Endothelial cell of umbilical vein (primary cell): ENCODE results near the gene GCAT. TPM values are rescaled to one million over a fixed set of nuclear protein-coding genes. Genes with fewer than 3 reads are reported as not detected.

Experiments used
- BruUV-seq: library from RNA; stranded (reverse); fragments of 400-500 nt; replicated peaks from 2 replicates; lab custom pipeline; 2021; lab: Mats Ljungman, UMichigan
- CTCF ChIA-PET: fragments of 300-600, 350-600 bp; sonication (Branson Sonifier 250); formaldehyde crosslinking; loops from one replicate; lab custom pipeline; 2021; ENCODE audit warnings: antibody characterized with exemption, inconsistent platforms; lab: Charles Lee
- POLR2A ChIA-PET: fragments of 300-600, 350-600 bp; sonication (Branson Sonifier 250); formaldehyde crosslinking; loops from one replicate; lab custom pipeline; 2021; ENCODE audit warnings: antibody characterized with exemption, inconsistent platforms; lab: Charles Lee
- DNase-seq: peaks from one replicate; pipeline ENCODE4 v3.0.0-alpha.2; 2011; ENCODE audit warnings: low read depth, low spot score
- FAIRE-seq: peaks from 2 replicates; lab custom pipeline; 2011; peaks lifted over from hg19 to GRCh38; lab: Jason Lieb, UNC
- H2AFZ ChIP-seq: 2 replicates; pipeline ENCODE4 v1.6.0; 2012; ENCODE audit warnings: low read depth, low read length, control low read depth, inconsistent platforms
- H3K27ac ChIP-seq: 2 replicates; pipeline ENCODE4 v1.5.1; 2011; ENCODE audit warnings: low read depth, mild to moderate bottlenecking, control low read depth, low read length, moderate library complexity; ENCODE audit not compliant: insufficient read depth
- H3K27me3 ChIP-seq, 2 experiments: 2 replicates each; pipeline versions ENCODE4 v1.6.0 to v1.6.1; 2011; ENCODE audit warnings: low read length in 2 of 2, mixed read lengths in 1 of 2; ENCODE audit not compliant: control insufficient read depth in 2 of 2, insufficient read depth in 2 of 2
- H3K36me3 ChIP-seq, 2 experiments: 2 replicates in 1 of 2; 3 replicates in 1 of 2; pipeline ENCODE4 v1.5.1; 2011; ENCODE audit warnings: low read length in 2 of 2, mild to moderate bottlenecking in 1 of 2, moderate library complexity in 1 of 2; ENCODE audit not compliant: control insufficient read depth in 2 of 2, insufficient read depth in 2 of 2; ENCODE audit errors: extremely low read depth in 1 of 2
- H3K4me1 ChIP-seq: 3 replicates; pipeline ENCODE4 v1.5.1; 2011; ENCODE audit warnings: mild to moderate bottlenecking, low read length; ENCODE audit not compliant: control insufficient read depth, insufficient read depth; ENCODE audit errors: extremely low read depth
- H3K4me2 ChIP-seq: 2 replicates; pipeline ENCODE4 v1.6.1; 2011; ENCODE audit warnings: low read length, control low read depth, mixed read lengths; ENCODE audit not compliant: insufficient read depth
- H3K4me3 ChIP-seq, 3 experiments: fragments of 200-600 bp in 1 of 3; sonication (generic), shearing (Covaris generic) in 1 of 3; replicated peaks in 1 of 3; 2 replicates each; pipeline ENCODE4 v1.5.1; 2011 to 2016; ENCODE audit warnings: control low read depth in 3 of 3, low read length in 3 of 3, mild to moderate bottlenecking in 2 of 3, inconsistent platforms in 1 of 3, low read depth in 1 of 3, moderate library complexity in 1 of 3; ENCODE audit not compliant: insufficient read depth in 1 of 3
- H3K79me2 ChIP-seq: 2 replicates; pipeline ENCODE4 v1.6.0; 2012; ENCODE audit warnings: low read length, inconsistent platforms; ENCODE audit not compliant: control insufficient read depth, insufficient read depth
- H3K9ac ChIP-seq: replicated peaks from 2 replicates; pipeline ENCODE3; 2011; ENCODE audit warnings: low read length, control low read depth; ENCODE audit not compliant: insufficient read depth; ENCODE audit errors: extremely low read depth
- H3K9me1 ChIP-seq: replicated peaks from 3 replicates; pipeline ENCODE4 v1.6.0; 2011; ENCODE audit warnings: mild to moderate bottlenecking, low read length; ENCODE audit not compliant: control insufficient read depth, insufficient read depth; ENCODE audit errors: extremely low read depth
- H3K9me3 ChIP-seq: replicated peaks from 2 replicates; pipeline ENCODE4 v1.5.1; 2012; ENCODE audit warnings: low read length, inconsistent platforms; ENCODE audit not compliant: control insufficient read depth, insufficient read depth
- H4K20me1 ChIP-seq: replicated peaks from 2 replicates; pipeline ENCODE3; 2011; ENCODE audit warnings: mild to moderate bottlenecking, low read length; ENCODE audit not compliant: control insufficient read depth, insufficient read depth; ENCODE audit errors: extremely low read depth
- CTCF ChIP-seq, 2 donors: IDR thresholded peaks; 1 replicate in 1 of 2; 2 replicates in 1 of 2; pipeline ENCODE4 v1.5.1; 2011; ENCODE audit warnings: low read length in 2 of 2, mild to moderate bottlenecking in 2 of 2, moderate library complexity in 2 of 2, control low read depth in 1 of 2, inconsistent platforms in 1 of 2, low read depth in 1 of 2; ENCODE audit not compliant: insufficient read depth in 1 of 2; ENCODE audit errors: extremely low read depth in 1 of 2
- EZH2 ChIP-seq: IDR thresholded peaks from 2 replicates; pipeline ENCODE4 v1.6.1; 2012; ENCODE audit warnings: borderline replicate concordance, low read depth, mild to moderate bottlenecking, moderate library complexity, low read length, inconsistent platforms; ENCODE audit not compliant: severe bottlenecking
- FOS ChIP-seq: IDR thresholded peaks from 2 replicates; pipeline ENCODE4 v1.6.1; 2011; ENCODE audit warnings: mild to moderate bottlenecking, low read length, moderate library complexity, borderline replicate concordance; ENCODE audit not compliant: insufficient read depth
- GATA2 ChIP-seq: IDR thresholded peaks from 2 replicates; pipeline ENCODE4 v1.7.0; 2011; ENCODE audit warnings: low read depth, mild to moderate bottlenecking, moderate library complexity, mixed read lengths, low read length; ENCODE audit not compliant: insufficient read length, insufficient read depth
- JUN ChIP-seq: IDR thresholded peaks from 2 replicates; pipeline ENCODE4 v1.6.1; 2011; ENCODE audit warnings: borderline replicate concordance, low read depth; ENCODE audit not compliant: insufficient read length, insufficient read depth
- MAX ChIP-seq: IDR thresholded peaks from 2 replicates; pipeline ENCODE4 v1.6.1; 2011; ENCODE audit not compliant: insufficient read depth, insufficient read length
- MYC ChIP-seq: IDR thresholded peaks from one replicate; pipeline ENCODE4 v1.6.1; 2011; ENCODE audit warnings: mild to moderate bottlenecking, low read depth, low read length
- POLR2A ChIP-seq: IDR thresholded peaks from 2 replicates; pipeline ENCODE4 v1.6.1; 2012; ENCODE audit warnings: low read depth, mild to moderate bottlenecking, control low read depth, low read length
- POLR2AphosphoS5 ChIP-seq: IDR thresholded peaks from 2 replicates; pipeline ENCODE4 v1.6.1; 2012; ENCODE audit warnings: low read depth, mild to moderate bottlenecking, control low read depth, low read length, moderate library complexity; ENCODE audit not compliant: insufficient read depth
- dilution Hi-C: fragments of 300-500 bp; cut with MboI; formaldehyde crosslinking; loops from one replicate; pipeline ENCODE4 v1.15.0; 2019; ENCODE audit warnings: low sequenced_read_pairs; ENCODE audit not compliant: extremely low pct_ligation_motif_present
- intact Hi-C: fragments of 100-400 bp; cut with micrococcal nuclease; formaldehyde crosslinking; loops from one replicate; pipeline ENCODE4 v1.10.0; 2022
- polyA plus RNA-seq, 4 experiments: library from polyadenylated mRNA; depleted of rRNA in 3 of 4; stranded (reverse) in 3 of 4; unstranded in 1 of 4; fragments of >200 nt; gene quantifications; 2 replicates each; pipeline versions ENCODE4 v1.2.1 to v1.2.3, GENCODE V29; 2011 to 2012; ENCODE audit warnings: missing spikeins in 1 of 4
- total RNA-seq: library from RNA; stranded (reverse); gene quantifications from 2 replicates; pipeline ENCODE4 v1.2.3, GENCODE V29; 2021

Gene GCAT
- total and polyA plus RNA-seq, 2 donors (not counting 3 experiments of a cell fraction or from before 2014, with no cell fraction given) = 19.7 TPM

- Histone ChIP-seq H3K9me3 (no peaks in the 10 kb centered on the region), H3K9ac (peak overlapping the region; percentile 92), H3K4me1 (peaks cover 17% of the 10 kb centered on the region), H3K4me3 (peak overlapping the region; percentile 86 to 97 (median 95)), H3K9me1 (no peaks in the 10 kb centered on the region), H3K36me3 (peaks cover 9 to 13% of the 10 kb centered on the region in 2 experiments), H3K27me3 (no peaks in the 10 kb centered on the region), H3K79me2 (peaks cover 46% of the 10 kb centered on the region), H2AFZ (peak overlapping the region; percentile 87), H3K27ac (peak overlapping the region; percentile 79), H4K20me1 (peaks cover 4% of the 10 kb centered on the region), H3K4me2 (peak overlapping the region; percentile 60)
- POLR2A ChIA-PET = interaction anchor here (0.6 to 1.0 kb wide), 2 partner anchors 31 to 41 kb away, joined by 3 to 4 read pairs; no protein-coding TSS in a partner anchor
- DNase-seq (peak; percentile 54), FAIRE-seq (no peak)
- CTCF ChIA-PET = interaction anchor here (2.0 kb wide), 2 partner anchors 15 to 31 kb away, joined by 6 to 9 read pairs; no protein-coding TSS in a partner anchor
- intact Hi-C loops (loop anchor here (2.0 kb wide), 1 partner anchor 40 kb away; no protein-coding TSS in a partner anchor), dilution Hi-C loops (no loop called here)
- BruUV-seq = TSS peak; percentile 87
- TF ChIP-seq CTCF (IDR thresholded peaks at IDR 0.05; ENCODE audit: extremely low read depth in 1 of 2, insufficient read depth in 1 of 2, low read depth in 1 of 2, low read length in 2 of 2) (no peak), EZH2 (no peak), MYC (no peak), JUN (no peak), POLR2AphosphoS5 (no peak), POLR2A (no peak), MAX (no peak), FOS (no peak), GATA2 (no peak)
Observed at GRCh38 chr22:37848587-37849088, 40.9 kb downstream of the GCAT start.
